Caco-2 (cell line): ENCODE data around the gene DOCK10. TPM values are rescaled to one million over a fixed set of nuclear protein-coding genes. Genes with fewer than 3 reads are reported as not detected.

ENCODE experiments used
- BruUV-seq: library from RNA; stranded (reverse); fragments of 400-500 nt; replicated peaks from 2 replicates; lab custom pipeline; 2021; lab: Mats Ljungman, UMichigan
- CTCF ChIA-PET: fragments of 300-600 bp; sonication (Branson Sonifier 250); formaldehyde crosslinking; loops from one replicate; lab custom pipeline; 2022; ENCODE audit warnings: antibody characterized with exemption; lab: Charles Lee
- POLR2A ChIA-PET: fragments of 300-600 bp; sonication (Branson Sonifier 250); formaldehyde crosslinking; loops from one replicate; lab custom pipeline; 2022; ENCODE audit warnings: antibody characterized with exemption; lab: Charles Lee
- DNase-seq, 2 experiments: peaks; one replicate each; pipeline versions ENCODE4 v3.0.0 to v3.0.0-alpha.2; 2020 to 2022
- H3K27me3 ChIP-seq: replicated peaks from 2 replicates; pipeline ENCODE4 v1.6.0; 2011; ENCODE audit warnings: low read length; ENCODE audit not compliant: control insufficient read depth, insufficient read depth
- H3K36me3 ChIP-seq: 2 replicates; pipeline ENCODE4 v1.5.1; 2011; ENCODE audit warnings: low read length; ENCODE audit not compliant: control insufficient read depth, insufficient read depth
- H3K4me1 ChIP-seq: fragments of 250-450 bp; sonication (Bioruptor Pico); 2 replicates; pipeline ENCODE4 v1.5.1; 2020; ENCODE audit warnings: mild to moderate bottlenecking
- H3K4me3 ChIP-seq: 2 replicates; pipeline ENCODE4 v1.5.1; 2011; ENCODE audit warnings: low read depth, mild to moderate bottlenecking, control low read depth, low read length
- H3K9me3 ChIP-seq: fragments of 250-450 bp; sonication (Bioruptor Pico); 2 replicates; pipeline ENCODE4 v1.5.1; 2020; ENCODE audit warnings: mild to moderate bottlenecking, moderate library complexity
- H3K27ac Mint-ChIP-seq: one replicate; pipeline ENCODE4 v1.8.0; 2022; ENCODE audit warnings: mixed read lengths; ENCODE audit not compliant: unreplicated experiment
- H3K27me3 Mint-ChIP-seq: one replicate; pipeline ENCODE4 v1.8.0; 2022; ENCODE audit warnings: mixed read lengths; ENCODE audit not compliant: insufficient read depth, unreplicated experiment
- H3K36me3 Mint-ChIP-seq: one replicate; pipeline ENCODE4 v1.8.0; 2022; ENCODE audit warnings: mild to moderate bottlenecking, mixed read lengths; ENCODE audit not compliant: insufficient read depth, unreplicated experiment
- H3K4me1 Mint-ChIP-seq: one replicate; pipeline ENCODE4 v1.8.0; 2022; ENCODE audit warnings: low read depth, mixed read lengths; ENCODE audit not compliant: unreplicated experiment
- H3K4me3 Mint-ChIP-seq: one replicate; pipeline ENCODE4 v1.8.0; 2022; ENCODE audit warnings: mild to moderate bottlenecking, moderate library complexity, mixed read lengths; ENCODE audit not compliant: unreplicated experiment
- H3K9me3 Mint-ChIP-seq: one replicate; pipeline ENCODE4 v1.8.0; 2022; ENCODE audit warnings: mixed read lengths; ENCODE audit not compliant: unreplicated experiment
- intact Hi-C: fragments of 100-400 bp; cut with micrococcal nuclease; formaldehyde crosslinking; loops from one replicate; pipeline ENCODE4 v1.10.0; 2022; ENCODE audit not compliant: unreplicated experiment
- total RNA-seq: library from RNA; stranded (reverse); gene quantifications from 2 replicates; pipeline ENCODE4 v1.2.3, GENCODE V29; 2022
- TF ChIP-seq, protein P1 (sequence below), 2 experiments: fragments of 200-600 bp in 1 of 2; IDR thresholded peaks; 1 replicate in 1 of 2; 2 replicates in 1 of 2; pipeline versions ENCODE4 v1.5.1 to v1.8.0; 2011 to 2022; ENCODE audit warnings: antibody characterized with exemption in 1 of 2, control low read depth in 1 of 2, inconsistent platforms in 1 of 2, low read depth in 1 of 2, low read length in 1 of 2, mild to moderate bottlenecking in 1 of 2, moderate library complexity in 1 of 2; ENCODE audit not compliant: insufficient read depth in 1 of 2, severe bottlenecking in 1 of 2, unreplicated experiment in 1 of 2

The DOCK10 gene
- total RNA-seq, 1 experiment from 2014 or later: not detected

DNA sequence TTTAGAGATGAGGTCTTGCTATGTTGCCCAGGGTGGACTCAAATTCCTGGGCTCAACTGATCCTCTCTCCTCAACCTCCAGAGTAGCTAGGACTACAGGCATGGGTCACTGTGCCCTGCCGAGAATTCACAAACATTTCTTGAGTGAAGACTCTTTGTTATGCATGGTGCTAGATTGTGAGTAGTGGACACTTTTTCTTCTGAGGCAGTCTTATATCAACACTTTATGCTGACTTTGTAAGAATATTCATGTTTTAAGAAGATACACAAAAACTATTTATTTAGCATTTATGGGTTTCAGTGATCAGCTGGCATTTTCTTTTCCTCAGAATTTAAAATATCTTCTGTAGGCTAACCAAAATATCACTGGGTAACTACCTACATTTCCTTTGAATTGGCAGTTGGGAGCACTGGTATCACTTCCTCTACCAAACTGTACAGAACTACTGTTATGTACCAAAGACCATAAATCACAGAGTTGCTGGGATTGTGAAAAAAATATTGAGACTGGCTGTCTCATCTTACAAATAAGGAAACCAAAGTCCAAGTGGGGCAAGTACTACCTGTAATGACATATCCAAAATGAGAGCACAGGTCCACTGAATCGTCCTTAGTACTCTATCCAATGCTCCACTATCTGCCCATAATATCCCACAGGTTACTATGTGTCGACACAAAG is 34.0 kb downstream of the DOCK10 start:
- CTCF ChIA-PET: no interaction called here
- H3K9me3 Mint-ChIP-seq: no peaks in the 10 kb centered on the region
- no peaks in the 10 kb centered on the region for H3K27me3 Mint-ChIP-seq
- POLR2A ChIA-PET: no interaction called here
- no peaks in the 10 kb centered on the region for H3K36me3 ChIP-seq
- H3K27me3 ChIP-seq: no peaks in the 10 kb centered on the region
- peaks cover 6% of the 10 kb centered on the region for H3K36me3 Mint-ChIP-seq
- H3K4me3 Mint-ChIP-seq: no peak overlapping the region
- TF ChIP-seq, protein P1, sequence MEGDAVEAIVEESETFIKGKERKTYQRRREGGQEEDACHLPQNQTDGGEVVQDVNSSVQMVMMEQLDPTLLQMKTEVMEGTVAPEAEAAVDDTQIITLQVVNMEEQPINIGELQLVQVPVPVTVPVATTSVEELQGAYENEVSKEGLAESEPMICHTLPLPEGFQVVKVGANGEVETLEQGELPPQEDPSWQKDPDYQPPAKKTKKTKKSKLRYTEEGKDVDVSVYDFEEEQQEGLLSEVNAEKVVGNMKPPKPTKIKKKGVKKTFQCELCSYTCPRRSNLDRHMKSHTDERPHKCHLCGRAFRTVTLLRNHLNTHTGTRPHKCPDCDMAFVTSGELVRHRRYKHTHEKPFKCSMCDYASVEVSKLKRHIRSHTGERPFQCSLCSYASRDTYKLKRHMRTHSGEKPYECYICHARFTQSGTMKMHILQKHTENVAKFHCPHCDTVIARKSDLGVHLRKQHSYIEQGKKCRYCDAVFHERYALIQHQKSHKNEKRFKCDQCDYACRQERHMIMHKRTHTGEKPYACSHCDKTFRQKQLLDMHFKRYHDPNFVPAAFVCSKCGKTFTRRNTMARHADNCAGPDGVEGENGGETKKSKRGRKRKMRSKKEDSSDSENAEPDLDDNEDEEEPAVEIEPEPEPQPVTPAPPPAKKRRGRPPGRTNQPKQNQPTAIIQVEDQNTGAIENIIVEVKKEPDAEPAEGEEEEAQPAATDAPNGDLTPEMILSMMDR (IDR thresholded peaks at IDR 0.05; ENCODE audit: insufficient read depth in 1 of 2, low read depth in 1 of 2, low read length in 1 of 2, severe bottlenecking in 1 of 2, unreplicated experiment in 1 of 2): no peak
- no peak overlapping the region for H3K4me3 ChIP-seq
- H3K9me3 ChIP-seq: no peaks in the 10 kb centered on the region
- no peak for DNase-seq
- intact Hi-C loops: no loop called here
- H3K4me1 ChIP-seq: no peaks in the 10 kb centered on the region
- no peaks in the 10 kb centered on the region for H3K4me1 Mint-ChIP-seq
- H3K27ac Mint-ChIP-seq: no peak overlapping the region
- no TSS peak for BruUV-seq

DNA sequence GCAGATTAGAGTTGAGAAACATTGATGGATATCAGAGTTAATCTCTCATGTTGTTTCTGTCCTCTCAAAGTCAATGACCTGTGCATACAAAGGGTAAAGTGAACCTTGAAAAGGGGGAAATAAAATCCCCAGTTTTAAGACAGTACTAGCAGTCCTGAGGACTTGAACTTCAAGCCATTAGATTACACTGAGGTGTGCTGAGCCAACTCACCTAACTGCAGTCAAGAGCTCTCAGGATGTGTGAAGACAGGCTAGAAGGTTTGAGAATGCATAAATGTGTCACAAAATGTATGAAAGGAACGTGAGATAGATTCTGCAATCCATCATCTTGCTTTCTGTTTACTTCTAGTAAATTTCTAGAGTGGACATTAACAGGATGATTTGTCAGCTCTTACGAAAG is 35.5 kb downstream of the DOCK10 start:
- BruUV-seq: no TSS peak
- H3K36me3 Mint-ChIP-seq: peaks cover 6% of the 10 kb centered on the region
- no peak overlapping the region for H3K4me3 Mint-ChIP-seq
- no peak overlapping the region for H3K4me3 ChIP-seq
- no peak for DNase-seq
- H3K36me3 ChIP-seq: no peaks in the 10 kb centered on the region
- intact Hi-C loops: no loop called here
- ChIA-PET CTCF (no interaction called here), POLR2A (no interaction called here)
- H3K4me1 ChIP-seq: no peaks in the 10 kb centered on the region
- H3K27me3 Mint-ChIP-seq: no peaks in the 10 kb centered on the region
- TF ChIP-seq, protein P1 (IDR thresholded peaks at IDR 0.05; ENCODE audit: insufficient read depth in 1 of 2, low read depth in 1 of 2, low read length in 1 of 2, severe bottlenecking in 1 of 2, unreplicated experiment in 1 of 2): no peak
- H3K4me1 Mint-ChIP-seq: no peaks in the 10 kb centered on the region
- H3K9me3 Mint-ChIP-seq: no peaks in the 10 kb centered on the region
- no peak overlapping the region for H3K27ac Mint-ChIP-seq
- no peaks in the 10 kb centered on the region for H3K27me3 ChIP-seq
- H3K9me3 ChIP-seq: no peaks in the 10 kb centered on the region

DNA sequence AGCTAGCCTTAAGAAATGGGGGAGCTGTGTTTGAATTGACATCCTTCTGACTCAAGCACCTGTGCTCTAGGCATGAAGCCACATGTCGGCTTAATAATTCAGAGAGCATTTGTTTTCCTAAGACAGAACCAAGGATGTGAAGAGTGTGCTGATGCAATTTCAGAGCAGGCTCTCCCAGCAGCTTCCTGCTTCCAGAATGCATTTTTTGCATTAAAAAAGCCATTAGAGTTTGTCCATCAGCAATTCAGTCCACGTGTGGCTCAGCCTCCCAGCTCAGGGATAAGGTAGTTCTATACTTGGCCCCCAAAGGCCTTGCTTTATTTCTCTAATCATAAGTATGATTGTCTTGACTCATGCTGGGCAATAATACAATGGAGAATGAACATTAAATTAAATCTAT is 37.7 kb downstream of the DOCK10 start:
- H3K4me3 Mint-ChIP-seq: no peak overlapping the region
- no peaks in the 10 kb centered on the region for H3K36me3 ChIP-seq
- no peak overlapping the region for H3K4me3 ChIP-seq
- ChIA-PET CTCF (no interaction called here), POLR2A (no interaction called here)
- no peaks in the 10 kb centered on the region for H3K4me1 ChIP-seq
- no peaks in the 10 kb centered on the region for H3K27me3 ChIP-seq
- TF ChIP-seq, protein P1 (IDR thresholded peaks at IDR 0.05; ENCODE audit: insufficient read depth in 1 of 2, low read depth in 1 of 2, low read length in 1 of 2, severe bottlenecking in 1 of 2, unreplicated experiment in 1 of 2): no peak
- peaks cover 6% of the 10 kb centered on the region for H3K36me3 Mint-ChIP-seq
- no TSS peak for BruUV-seq
- DNase-seq: no peak
- no peak overlapping the region for H3K27ac Mint-ChIP-seq
- no peaks in the 10 kb centered on the region for H3K9me3 ChIP-seq
- H3K27me3 Mint-ChIP-seq: no peaks in the 10 kb centered on the region
- no peaks in the 10 kb centered on the region for H3K4me1 Mint-ChIP-seq
- H3K9me3 Mint-ChIP-seq: no peaks in the 10 kb centered on the region
- intact Hi-C loops: no loop called here
